Measurements from ENCODE around the gene SNCAIP.

SNCAIP gene

DNA sequence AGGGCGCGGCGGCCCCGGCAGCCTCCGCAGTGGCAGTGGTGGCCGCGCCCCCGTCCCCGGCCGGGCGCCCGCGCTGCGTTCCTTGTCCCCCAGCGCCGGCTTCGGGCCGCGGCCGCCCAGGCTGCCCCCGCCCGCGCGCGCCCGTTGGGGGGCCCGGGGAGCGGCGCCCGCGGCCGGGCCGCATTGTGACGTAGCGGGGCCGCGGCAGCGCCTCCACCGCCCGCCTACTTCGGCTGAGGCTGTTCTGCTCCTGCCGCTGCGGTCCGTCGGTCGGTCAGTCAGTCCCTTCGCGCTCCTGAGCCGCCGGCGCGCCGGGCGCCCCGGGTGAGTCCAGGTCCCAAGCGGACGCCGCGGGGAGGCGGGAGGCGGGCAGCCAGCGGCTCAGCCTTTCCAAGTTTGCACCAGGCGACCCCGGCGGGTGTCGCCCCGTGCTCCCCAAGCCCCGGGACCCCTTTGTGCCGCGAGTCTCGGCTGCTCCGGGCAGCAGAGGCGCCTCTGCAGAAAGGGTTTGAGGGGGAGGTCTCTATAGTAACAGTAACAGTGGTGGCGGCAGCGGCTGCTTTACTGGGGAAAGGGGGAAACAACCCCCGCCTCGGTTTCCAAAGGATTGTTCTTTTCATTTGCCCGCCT, at the start of gene SNCAIP:
Gene SNCAIP (plus strand): TSS at position 277 of the 630 bp plus-strand sequence. CDS start 78,898 bp downstream, outside the sequence.
- no peak for DNase-seq (ENCODE audit: low read depth)

GRCh38 chr5:122263352-122264030, 48.5 kb upstream of the SNCAIP start:
- DNase-seq (ENCODE audit: low read depth), result no peak

DNA sequence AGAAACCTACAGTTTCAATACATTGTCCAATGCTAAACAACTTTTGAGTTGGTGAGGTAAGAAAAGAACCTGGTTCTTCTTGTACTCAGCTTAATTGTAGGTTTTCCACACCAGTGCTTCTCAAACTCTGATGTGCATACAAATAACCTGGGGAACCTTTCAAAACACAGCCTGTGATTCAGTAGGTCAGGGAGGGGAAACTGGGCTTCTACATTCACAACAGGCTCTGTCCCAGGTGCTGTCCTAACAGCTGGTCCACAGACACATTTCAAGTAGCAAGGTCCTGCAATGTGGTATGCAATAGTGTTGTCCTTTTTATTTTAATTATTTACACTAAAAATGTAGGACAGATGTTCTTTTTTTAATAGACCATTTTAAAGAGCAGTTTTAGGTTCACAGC, 47.4 kb upstream of the SNCAIP start:
- DNase-seq (ENCODE audit: low read depth), result no peak

GRCh38 chr5:122267185-122267584, 44.9 kb upstream of the SNCAIP start:
- DNase-seq (ENCODE audit: low read depth), result no peak

GRCh38 chr5:122273696-122274095, 38.3 kb upstream of the SNCAIP start:
- no peak for DNase-seq (ENCODE audit: low read depth)

GRCh38 chr5:122283592-122283991, 28.4 kb upstream of the SNCAIP start:
- no peak for DNase-seq (ENCODE audit: low read depth)

DNA sequence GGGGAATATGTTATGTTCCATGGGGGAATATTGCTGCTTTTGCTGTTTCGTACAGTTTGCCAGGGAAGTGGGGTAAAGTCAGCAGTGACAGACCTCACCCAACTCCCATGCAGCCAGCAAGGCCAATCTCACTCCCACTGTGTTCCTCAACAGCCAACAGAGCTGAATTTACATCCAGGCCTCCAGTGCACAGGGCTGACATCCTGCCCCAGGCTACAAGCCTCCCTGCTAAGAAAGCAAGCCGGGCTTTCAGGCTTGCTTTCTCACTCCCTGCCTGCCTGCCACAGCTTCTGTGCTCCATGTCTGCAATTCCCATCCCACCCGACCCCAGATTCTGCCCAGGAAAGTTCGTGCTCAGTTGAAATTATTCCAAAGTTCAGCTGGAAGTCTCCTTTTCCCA, 25.5 kb upstream of the SNCAIP start:
- DNase-seq (ENCODE audit: low read depth), result no peak

GRCh38 chr5:122287101-122287500, 24.9 kb upstream of the SNCAIP start:
- no peak for DNase-seq (ENCODE audit: low read depth)

- no peak for DNase-seq (ENCODE audit: low read depth)
These were observed 20.8 kb upstream of the SNCAIP start for GRCh38 chr5:122291000-122291901.

GRCh38 chr5:122292332-122292731, 19.7 kb upstream of the SNCAIP start:
- no peak for DNase-seq (ENCODE audit: low read depth)

DNA sequence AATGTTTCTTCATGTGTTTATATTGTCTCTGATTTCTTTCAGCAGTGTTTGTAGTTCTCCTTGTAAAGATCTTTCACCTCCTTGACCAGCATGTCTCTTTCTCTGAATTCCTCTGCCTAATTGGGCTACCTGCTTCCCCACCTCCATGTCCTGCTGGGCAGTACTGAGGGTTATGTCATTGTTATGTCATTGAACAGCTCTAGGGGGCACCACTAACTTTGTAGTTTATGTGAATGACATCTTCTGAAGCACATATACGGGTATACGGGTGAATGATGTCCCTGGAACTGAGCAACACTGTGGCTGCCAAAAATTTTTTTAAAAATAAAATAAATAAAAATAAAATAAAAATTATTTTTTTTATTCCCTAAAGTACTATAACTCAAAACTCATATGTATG, 16.9 kb upstream of the SNCAIP start:
- no peak for DNase-seq (ENCODE audit: low read depth)

DNA sequence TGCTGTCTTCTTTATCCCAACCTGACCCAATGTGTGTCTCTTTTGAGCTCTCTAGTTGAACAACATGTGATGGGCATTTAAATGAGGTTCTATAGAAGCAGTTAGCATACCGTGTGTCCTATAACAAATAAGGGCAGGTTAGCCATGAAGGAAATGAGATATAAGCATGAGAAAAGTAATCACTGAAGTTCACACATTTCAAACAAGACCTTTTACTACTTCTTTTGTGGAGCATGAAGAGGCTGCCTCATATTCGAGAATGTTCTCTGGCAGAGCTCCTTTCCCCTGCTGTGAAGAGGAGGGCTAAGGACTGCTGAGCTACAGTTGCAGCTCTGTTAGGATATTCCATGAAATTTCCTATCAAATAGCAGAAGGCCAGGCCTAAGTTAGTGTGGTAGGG, 15.2 kb upstream of the SNCAIP start:
- DNase-seq (ENCODE audit: low read depth), result no peak

DNA sequence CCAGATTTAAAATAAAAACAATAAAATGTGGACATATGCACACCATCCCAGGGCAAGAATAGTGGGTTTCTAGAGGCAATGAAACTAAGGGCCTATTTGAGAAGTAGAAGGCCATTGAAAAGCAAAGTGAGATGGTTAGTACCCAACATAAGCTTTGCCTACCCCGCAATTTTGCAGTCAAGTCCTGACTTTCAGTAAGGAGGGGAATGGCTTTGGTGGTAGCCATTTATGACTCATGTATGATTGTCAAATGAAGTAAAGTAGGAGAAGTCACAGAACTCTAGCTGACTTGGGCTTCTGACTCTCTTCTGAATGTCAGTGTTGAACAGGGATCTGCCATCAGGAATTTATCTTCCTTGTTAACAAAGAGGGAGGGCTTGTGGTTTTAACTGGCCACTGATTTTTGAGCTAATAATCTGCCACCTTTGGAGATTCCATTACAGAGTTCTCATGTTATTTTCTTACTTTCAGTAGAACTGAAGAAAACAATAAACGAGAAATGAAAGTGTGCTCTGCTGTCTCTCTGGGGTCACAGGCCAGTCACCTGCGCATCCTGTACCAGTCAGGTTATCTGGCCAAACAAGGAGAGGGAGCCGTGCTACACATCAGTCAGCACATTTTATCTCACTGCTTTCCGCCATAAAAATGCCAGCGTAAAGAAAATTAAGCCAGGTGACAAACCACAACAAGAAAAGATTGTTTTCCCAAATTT, 14.3 kb upstream of the SNCAIP start:
- no peak for DNase-seq (ENCODE audit: low read depth)

GRCh38 chr5:122300374-122300773, 11.7 kb upstream of the SNCAIP start:
- no peak for DNase-seq (ENCODE audit: low read depth)

- no peak for DNase-seq (ENCODE audit: low read depth)
These were observed 11.0 kb upstream of the SNCAIP start for GRCh38 chr5:122301016-122301415.

DNA sequence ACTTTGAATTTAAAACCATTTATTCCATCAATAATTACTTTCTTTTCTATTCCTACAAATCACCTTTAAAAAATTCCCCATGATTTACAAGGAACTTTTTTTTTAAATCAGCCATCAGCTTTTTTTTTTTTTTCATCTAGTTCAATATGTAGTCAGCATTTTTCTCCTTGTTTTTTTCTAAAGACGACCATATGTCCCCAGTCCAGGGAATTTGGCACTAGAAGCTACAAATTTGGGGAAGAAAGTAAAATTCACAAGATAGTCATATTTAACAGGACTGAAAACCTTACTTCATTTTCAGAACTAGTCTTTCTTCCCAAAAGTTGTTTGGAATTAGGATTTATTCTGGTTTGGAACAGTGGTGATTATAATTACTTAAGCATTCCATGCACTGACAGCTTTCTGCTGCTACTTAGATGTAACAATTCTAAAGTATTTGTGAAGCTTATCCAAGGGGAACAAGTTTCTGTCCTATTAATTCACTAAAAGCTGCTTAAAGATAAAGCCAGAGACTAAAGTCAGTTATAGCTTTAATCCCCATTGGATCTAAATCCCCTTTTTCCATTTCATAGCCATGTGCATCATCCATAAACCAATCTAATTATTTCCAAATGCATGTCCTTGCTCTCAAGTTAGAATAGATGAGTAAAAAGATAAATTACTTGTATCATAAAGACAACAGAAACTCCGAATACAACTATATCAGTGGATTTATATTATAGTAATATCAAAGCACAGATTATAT, 7.4 kb upstream of the SNCAIP start:
- no peak for DNase-seq (ENCODE audit: low read depth)

DNA sequence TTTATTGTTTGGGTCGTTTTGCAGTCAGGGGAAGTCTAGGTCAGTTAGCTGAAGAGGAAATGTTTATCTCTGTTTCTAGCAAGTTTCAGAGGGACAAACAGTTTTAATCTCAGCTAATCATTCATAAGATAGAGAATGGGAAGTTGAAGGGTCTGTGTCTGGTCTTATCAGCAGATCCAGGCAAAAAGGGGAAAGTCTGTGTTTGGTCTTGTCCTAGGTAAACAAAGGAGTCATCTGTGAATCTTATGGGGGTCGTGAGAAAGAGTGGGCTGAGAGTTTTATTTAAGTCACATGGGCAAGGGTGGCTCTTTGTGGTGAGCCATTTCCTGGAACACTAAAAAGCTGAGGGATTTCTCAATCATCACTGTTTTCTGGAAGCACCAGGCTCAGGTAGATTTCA, 5.6 kb upstream of the SNCAIP start:
- no peak for DNase-seq (ENCODE audit: low read depth)

DNA sequence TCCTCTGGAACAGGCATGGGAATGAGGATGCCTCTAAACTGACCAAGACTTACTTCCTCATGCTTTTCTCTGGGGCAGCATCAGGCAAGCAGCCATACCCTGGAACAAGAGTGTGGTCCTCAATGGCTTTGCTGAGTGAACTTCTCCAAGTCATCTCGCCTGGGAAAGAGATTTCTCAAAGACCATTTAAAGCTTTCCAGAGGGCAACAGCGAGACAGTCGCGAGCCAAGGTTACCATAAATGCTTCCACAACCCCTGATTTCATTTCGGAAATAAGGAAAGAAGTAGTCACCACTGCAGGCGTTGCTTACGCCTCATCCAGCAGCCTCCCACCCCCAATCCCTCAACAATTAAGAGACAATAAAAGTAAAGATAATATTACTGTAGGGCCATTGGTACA, 1.1 kb upstream of the SNCAIP start:
- DNase-seq (ENCODE audit: low read depth), result no peak

- no peak for DNase-seq (ENCODE audit: low read depth)
These were observed 508 bp upstream of the SNCAIP start for GRCh38 chr5:122311497-122311960.

DNA sequence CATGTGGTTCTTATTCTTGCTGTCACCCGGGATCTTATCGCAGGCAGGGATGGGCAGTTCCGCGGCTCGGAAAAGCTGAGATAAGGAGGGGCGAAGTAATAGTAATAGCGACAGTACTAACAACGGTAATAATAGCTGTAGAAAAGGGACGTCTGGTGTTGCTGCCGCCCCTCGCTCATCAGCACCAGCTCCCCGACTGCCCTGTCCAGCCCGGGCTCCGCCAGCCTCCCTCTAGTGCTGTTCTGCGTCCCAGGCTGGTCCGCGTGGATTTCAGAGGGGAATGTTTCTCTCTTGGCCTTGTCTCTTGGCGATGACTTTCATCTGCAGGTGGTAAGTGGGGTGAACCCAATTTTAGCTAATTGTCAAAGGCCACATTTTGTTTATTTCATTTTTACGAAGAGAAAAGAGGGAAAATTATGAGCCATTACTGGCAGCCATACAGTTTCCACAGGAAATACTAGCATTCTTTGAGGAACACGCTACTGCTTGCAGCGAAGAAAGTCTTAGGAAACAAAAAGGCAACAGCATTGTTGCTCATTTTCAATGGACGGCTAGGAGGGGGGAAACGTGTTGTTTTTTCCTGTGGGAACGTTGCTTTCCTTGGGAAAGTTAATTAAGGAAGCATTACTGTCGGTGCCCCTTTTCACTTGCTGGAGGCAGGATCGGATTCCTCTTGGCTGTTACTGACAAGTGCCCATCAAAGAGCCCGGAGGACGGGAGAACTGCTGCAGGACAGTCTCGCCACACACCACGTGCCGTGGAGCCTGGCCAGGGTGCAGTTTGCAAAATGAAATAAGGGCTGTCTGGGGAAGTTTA, 762 bp downstream of the SNCAIP start:
- DNase-seq (ENCODE audit: low read depth), result no peak

DNA sequence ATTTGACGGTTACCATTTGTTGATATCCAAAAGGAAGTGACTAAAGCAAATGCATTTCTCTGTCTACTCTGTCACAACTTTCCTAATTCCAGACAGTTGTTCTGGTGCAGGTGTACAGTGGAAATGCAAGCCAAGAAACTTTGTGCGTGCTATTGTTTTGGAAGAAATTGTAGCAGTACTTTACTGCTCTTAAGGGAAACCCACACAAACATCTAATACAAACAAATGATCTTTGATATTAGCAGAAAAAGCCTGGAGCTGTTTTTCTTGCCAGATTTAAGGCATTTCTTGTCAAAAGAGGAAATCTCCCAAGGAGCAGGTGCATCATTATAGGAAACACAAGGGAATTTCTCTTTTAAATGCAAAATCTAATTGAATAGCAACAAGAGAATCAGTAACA, 2.0 kb downstream of the SNCAIP start:
- no peak for DNase-seq (ENCODE audit: low read depth)
